GM10248 (cell line): Measurements from ENCODE around the gene RASA3.
A peak's percentile ranks its signal among the peaks of the same experiment; 100 is the strongest.
"Not testable (repeated sequence)": the region's sequence is repeated elsewhere in the genome, so short reads cannot be mapped to it uniquely, and the experiment has no call there.

ENCODE experiments used
- CTCF ChIA-PET: fragments of 300-600 bp; sonication (Branson Sonifier 250); formaldehyde crosslinking; extraction: SDS; loops from one replicate; lab custom pipeline; 2021; ENCODE audit warnings: antibody characterized with exemption; lab: Yijun Ruan, JAX
- POLR2A ChIA-PET: fragments of 350-650 bp; sonication (Branson Sonifier 250); formaldehyde crosslinking; extraction: SDS; loops from one replicate; lab custom pipeline; 2020; ENCODE audit warnings: antibody characterized with exemption; lab: Yijun Ruan, JAX
- DNase-seq: peaks from one replicate; pipeline ENCODE4 v3.0.0; 2012; ENCODE audit errors: extremely low spot score
- TF ChIP-seq, protein P1 (sequence below): IDR thresholded peaks from 2 replicates; pipeline ENCODE4 v1.5.1; 2012; ENCODE audit warnings: mild to moderate bottlenecking, low read depth; ENCODE audit errors: extremely low read depth, missing control alignments, control extremely low read depth

The RASA3 gene

GRCh38 chr13:114134944-114135610 is 2.7 kb upstream of the RASA3 start:
- DNase-seq = no peak
- POLR2A ChIA-PET = no interaction called here
- TF ChIP-seq, protein P1, sequence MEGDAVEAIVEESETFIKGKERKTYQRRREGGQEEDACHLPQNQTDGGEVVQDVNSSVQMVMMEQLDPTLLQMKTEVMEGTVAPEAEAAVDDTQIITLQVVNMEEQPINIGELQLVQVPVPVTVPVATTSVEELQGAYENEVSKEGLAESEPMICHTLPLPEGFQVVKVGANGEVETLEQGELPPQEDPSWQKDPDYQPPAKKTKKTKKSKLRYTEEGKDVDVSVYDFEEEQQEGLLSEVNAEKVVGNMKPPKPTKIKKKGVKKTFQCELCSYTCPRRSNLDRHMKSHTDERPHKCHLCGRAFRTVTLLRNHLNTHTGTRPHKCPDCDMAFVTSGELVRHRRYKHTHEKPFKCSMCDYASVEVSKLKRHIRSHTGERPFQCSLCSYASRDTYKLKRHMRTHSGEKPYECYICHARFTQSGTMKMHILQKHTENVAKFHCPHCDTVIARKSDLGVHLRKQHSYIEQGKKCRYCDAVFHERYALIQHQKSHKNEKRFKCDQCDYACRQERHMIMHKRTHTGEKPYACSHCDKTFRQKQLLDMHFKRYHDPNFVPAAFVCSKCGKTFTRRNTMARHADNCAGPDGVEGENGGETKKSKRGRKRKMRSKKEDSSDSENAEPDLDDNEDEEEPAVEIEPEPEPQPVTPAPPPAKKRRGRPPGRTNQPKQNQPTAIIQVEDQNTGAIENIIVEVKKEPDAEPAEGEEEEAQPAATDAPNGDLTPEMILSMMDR = no peak
- CTCF ChIA-PET = no interaction called here

- ChIA-PET CTCF (no interaction called here), POLR2A (no interaction called here)
- no peak for DNase-seq
- TF ChIP-seq, protein P1 = no peak
These were observed 1.9 kb upstream of the RASA3 start for GRCh38 chr13:114134111-114134943.

DNA sequence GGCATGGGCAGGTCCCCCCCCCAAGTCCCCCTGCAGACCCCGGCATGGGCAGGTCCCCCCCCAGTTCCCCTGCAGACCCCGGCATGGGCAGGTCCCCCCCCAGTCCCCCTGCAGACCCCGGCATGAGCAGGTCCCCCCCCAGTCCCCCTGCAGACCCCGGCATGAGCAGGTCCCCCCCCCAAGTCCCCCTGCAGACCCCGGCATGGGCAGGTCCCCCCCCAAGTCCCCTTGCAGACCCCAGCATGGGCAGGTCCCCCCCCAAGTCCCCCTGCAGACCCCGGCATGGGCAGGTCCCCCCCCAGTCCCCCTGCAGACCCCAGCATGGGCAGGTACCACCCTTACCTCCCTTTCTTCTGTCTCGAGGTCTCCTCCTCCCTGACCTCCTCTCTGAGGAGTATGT is 1.1 kb upstream of the RASA3 start:
- POLR2A ChIA-PET, DNase-seq, CTCF ChIA-PET: not testable (repeated sequence)

DNA sequence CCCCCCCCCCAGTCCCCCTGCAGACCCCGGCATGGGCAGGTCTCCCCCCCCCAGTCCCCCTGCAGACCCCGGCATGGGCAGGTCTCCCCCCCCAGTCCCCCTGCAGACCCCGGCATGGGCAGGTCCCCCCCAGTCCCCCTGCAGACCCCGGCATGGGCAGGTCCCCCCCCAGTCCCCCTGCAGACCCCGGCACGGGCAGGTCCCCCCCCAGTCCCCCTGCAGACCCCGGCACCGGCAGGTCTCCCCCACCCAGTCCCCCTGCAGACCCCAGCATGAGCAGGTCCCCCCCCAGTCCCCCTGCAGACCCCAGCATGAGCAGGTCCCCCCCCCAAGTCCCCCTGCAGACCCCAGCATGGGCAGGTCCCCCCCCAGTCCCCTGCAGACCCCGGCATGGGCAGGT is 703 bp upstream of the RASA3 start:
- POLR2A ChIA-PET, DNase-seq, CTCF ChIA-PET: not testable (repeated sequence)

DNA sequence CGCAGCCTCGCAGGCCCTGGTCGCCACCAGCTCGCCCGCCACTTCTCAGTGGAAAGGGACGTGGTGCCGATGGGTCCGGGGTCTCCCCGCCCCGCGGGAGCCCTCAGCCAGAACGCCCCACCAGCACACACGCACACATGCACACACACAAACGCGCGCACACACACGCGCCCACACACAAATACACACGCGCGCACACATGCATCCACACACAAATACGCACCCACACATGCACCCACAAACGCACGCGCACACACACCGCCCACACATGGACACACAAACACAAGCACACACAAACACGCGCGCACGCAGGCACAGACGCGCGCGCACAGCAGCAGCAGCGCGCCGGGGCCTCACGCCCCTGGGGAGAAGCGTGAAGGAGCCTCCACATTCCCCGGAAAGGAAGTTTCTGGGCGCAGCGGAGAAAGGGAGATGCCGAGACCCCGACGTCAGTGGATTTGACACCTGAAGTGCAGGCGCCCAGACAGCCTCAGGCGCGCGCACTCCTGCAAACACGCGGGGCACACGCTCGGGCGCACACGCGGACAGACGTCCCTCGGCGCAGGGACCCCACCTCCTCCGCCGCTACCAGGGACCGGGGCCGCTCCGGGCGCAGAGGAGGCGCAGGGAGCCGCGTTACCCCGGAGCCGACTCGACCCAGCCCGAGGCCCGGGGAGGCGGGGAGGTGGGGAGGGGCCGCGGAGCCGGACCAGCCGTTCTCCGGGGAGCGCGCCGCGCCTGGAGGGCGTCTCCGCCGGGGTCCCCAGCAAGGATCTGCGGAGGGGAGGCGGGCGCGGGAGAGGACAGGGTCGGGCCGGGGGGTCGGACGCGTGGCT is 622 bp downstream of the RASA3 start:
- ChIA-PET CTCF (interaction anchor here (0.9 to 1.5 kb wide), 4 partner anchors 11 to 64 kb away, joined by 3 to 5 read pairs (median 3); no protein-coding TSS in a partner anchor), POLR2A (no interaction called here)
- DNase-seq = no peak
- TF ChIP-seq, protein P1 = no peak

- TF ChIP-seq, protein P1 = no peak
- ChIA-PET POLR2A (no interaction called here), CTCF (interaction anchor here (0.9 to 1.5 kb wide), 4 partner anchors 12 to 63 kb away, joined by 3 to 5 read pairs (median 3); no protein-coding TSS in a partner anchor)
- peak; percentile 62 for DNase-seq
These were observed 1.4 kb downstream of the RASA3 start for GRCh38 chr13:114130837-114131582.

GRCh38 chr13:114130131-114130836 is 2.1 kb downstream of the RASA3 start:
- POLR2A ChIA-PET = no interaction called here
- TF ChIP-seq, protein P1 = no peak
- no peak for DNase-seq
- CTCF ChIA-PET = interaction anchor here (0.9 to 1.5 kb wide), 4 partner anchors 9 to 18 kb away, joined by 3 to 5 read pairs (median 4); no protein-coding TSS in a partner anchor
